Measurements from ENCODE around the gene BEX3. TPM values are rescaled to one million over a fixed set of nuclear protein-coding genes. Genes with fewer than 3 reads are reported as not detected.
A peak's percentile ranks its signal among the peaks of the same experiment; 100 is the strongest.
"Not testable (repeated sequence)": the region's sequence is repeated elsewhere in the genome, so short reads cannot be mapped to it uniquely, and the experiment has no call there.

Gene BEX3
- total RNA-seq, result 100 to 1,000 TPM; 147 to 168 TPM
- long read RNA-seq, transcript BEX3-201 (3 exons, 921 nt), result major isoform, 14 of 19 reads
- long read RNA-seq, partial matches to known transcripts, result 1 of 19 reads
- long read RNA-seq, other reads (novel, unspliced or antisense), result 2 of 19 reads

DNA sequence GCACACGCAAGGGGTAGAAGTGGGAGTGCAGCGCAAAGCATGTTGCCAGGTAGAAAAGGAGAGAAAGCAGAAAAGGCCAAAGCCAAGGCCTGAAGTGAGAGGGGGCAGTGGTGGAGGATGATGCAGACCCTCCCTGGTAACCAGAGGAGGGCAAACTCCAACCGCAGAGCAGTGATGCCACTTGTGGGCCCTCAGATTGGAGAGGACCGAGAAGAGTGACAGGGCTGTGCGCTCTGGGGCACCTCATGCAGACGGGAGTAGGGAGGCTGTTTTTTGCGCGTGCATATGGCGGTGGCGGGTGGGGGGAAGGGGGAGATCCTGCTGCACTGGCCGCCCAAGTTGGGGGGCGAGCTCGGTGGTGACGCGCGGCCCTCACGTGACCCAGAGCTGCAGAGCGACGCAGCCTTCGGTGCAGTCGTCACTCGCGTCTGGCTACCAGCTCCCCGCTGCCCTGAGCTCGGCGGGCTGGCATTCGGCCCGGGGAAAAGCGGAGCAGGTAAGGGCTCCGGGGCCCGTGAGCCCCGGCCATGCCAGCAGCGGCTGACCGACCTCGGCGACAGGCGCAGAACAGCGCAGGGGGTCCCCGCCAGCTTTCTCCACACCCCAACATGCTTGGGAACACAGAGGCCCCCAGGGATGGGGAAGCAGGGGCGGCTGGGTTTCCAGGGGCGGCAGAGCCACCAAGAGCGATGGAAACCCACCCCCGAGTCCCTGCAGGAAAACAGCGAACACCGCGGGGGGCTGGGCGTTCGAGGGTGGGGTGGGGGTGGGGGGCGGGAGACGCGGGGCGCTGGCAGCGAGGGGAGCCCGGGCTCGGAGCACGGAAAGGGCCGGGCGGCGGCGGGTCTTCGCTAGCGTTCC, at the start of gene BEX3:
Gene BEX3, plus strand, starts transcription at position 421 of the 861 bp plus-strand sequence. CDS start 984 bp downstream, outside the sequence.
- intact Hi-C loops (cut with DNase I), result no loop called here
- DNase-seq (peak; percentile 66), ATAC-seq (peak; percentile 93 to 94)

DNA sequence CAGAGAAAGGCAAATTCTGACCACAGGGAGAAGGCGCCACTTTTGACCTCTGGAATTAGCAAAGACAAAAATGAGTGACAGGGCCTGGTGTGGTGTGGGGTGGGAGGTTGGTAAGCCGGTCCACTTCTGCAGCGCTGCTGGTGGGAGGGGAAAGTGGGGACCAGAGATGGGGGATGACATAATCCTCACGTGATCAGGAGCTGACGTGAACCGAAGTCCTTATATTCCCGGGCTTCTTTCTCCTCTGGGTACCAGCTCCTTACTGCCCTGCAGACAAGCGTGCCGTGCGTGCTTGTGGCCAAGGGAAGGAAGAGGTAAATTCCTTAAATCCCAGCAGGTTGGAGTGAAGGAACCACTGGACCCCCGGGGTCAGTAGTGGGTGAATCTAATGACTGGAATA, 46.3 kb upstream of the BEX3 start, which contains the start of gene TCEAL7:
Gene TCEAL7, plus strand, starts transcription at position 249 of the 400 bp plus-strand sequence. CDS start 1,165 bp downstream, outside the sequence.
- DNase-seq (no peak), ATAC-seq (peak; percentile 79 to 89)
- intact Hi-C loops (cut with DNase I), result no loop called here

DNA sequence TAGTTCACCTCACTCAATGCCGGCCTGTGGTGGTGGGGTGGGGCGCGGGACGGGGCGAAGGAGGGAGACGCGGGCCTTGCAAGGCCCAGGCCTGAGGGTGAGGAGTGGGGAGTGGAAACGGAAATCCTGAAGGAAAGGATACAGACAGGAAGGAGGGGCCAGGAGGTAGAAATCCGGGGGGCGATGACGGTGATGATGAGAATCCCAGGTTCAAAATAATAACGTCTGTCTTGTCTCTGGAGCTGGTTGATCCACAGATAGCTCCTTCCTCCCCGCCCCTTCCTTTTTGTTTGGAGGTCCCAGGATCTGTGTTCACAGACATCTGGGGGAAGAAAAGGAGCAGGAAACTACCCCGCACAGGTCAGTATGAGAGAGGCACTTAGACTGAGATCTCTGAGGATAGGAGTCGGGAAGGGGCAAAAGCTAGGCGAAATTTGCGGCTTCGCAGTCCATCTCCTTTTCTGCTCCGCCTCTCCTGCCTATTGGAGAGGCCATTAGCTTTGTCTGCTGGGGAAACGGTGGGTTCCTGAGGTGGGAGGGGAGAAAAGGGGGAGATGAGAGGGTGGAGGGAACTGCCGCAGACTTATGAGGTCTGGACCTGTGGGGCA, 45.6 kb upstream of the BEX3 start:
- DNase-seq (no peak), ATAC-seq (peak in 1 of 2 donors; percentile 70)
- intact Hi-C loops (cut with DNase I), result no loop called here

DNA sequence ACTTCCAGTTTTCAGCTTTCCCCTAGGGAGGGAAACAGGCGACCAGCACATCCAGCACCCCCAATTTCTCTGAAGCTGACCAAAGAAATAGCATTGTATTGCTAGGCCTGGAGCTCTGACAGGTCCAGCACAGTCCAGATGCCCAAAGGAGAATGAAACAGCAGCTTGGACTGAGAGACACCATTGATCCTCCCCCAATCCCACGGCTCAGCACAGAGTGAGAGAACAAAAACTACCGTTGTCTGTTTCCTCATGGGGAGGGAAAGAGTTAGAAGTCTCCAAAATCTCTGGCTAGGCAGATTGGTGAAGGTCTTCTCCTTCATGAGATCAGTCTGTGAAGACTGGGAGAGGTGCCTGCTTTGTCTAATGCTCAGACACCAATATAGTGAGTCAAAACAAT, 37.7 kb upstream of the BEX3 start:
- intact Hi-C loops (cut with DNase I), result no loop called here
- DNase-seq (no peak), ATAC-seq (no peak)

DNA sequence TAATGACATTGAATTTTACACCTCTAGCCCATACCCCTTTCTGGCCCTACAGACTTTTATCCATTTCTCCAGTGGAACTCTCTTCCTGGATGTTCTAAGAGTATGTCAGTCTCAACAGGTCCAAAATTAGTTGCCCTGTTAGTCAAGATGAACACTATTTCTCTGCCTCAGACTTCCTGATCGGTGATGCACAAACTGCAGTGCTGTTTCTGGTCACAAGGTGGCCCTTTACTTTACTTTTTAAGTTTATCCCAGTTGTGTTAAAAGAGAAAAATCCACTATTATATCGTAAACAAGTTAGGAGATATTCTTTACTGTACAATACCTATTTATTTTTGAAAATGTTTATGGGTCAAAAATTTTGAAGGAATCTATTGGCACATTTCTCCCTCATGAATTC, 33.2 kb upstream of the BEX3 start:
- intact Hi-C loops (cut with DNase I), result loop anchor here (1.0 to 5.0 kb wide), 2 partner anchors 119 to 121 kb away; no protein-coding TSS in a partner anchor
- ATAC-seq (no peak), DNase-seq (no peak)

DNA sequence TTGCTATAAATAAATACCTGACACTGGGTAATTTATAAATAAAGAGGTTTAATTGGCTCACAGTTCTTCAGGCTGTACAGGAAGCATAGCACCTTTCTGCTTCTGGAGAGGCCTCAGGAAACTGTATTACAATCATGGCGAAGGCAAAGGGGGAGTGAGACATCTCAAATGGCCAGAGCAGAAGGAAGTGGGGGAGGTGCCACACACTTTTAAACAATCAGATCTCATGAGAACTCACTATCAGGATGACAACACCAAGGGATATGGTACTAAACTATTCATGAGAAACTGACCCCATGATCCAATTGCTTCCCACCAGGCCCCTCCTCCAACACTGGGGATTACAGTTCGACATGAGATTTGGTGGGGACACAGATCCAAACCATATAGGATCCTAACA, 31.7 kb upstream of the BEX3 start:
- DNase-seq (no peak), ATAC-seq (no peak)
- intact Hi-C loops (cut with DNase I), result loop anchor here in 1 of 2 donors (5.0 kb wide), 1 partner anchor 118 kb away; no protein-coding TSS in a partner anchor

DNA sequence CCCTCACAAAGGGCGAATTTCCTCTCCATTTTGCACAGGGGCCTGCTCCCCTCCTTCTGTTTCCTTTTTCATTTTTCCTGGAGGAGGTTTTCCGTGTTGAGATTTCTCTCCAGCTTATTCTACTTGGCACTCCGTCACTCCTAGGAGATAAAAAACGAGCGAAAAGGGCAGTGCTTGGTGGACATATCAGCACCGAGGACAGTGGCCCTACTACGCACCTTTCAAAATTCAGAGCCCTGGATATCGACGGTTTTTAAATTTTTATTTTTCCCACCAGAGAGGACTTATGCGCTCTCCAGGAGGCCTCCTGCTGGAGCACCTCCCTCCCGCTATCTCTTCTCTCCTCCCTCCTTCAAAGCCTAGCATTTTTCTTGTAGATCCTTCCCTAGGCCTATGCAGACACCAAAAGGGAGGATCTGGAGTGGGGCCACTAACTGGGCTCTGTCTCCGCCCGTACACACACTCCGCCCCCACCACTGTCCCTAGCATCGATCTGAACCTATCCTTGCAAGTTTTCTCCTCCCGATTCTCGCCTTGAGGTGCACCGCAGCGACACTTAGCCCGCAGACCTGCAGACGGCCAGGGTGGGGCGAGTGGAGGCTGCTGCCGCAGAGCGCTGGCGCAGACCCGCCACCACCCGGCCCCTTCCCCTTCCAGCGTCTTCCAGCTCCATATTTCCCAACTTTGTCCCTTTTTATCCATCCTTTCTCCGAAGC, 28.5 kb upstream of the BEX3 start:
- DNase-seq (no peak), ATAC-seq (no peak)
- intact Hi-C loops (cut with DNase I), result no loop called here

DNA sequence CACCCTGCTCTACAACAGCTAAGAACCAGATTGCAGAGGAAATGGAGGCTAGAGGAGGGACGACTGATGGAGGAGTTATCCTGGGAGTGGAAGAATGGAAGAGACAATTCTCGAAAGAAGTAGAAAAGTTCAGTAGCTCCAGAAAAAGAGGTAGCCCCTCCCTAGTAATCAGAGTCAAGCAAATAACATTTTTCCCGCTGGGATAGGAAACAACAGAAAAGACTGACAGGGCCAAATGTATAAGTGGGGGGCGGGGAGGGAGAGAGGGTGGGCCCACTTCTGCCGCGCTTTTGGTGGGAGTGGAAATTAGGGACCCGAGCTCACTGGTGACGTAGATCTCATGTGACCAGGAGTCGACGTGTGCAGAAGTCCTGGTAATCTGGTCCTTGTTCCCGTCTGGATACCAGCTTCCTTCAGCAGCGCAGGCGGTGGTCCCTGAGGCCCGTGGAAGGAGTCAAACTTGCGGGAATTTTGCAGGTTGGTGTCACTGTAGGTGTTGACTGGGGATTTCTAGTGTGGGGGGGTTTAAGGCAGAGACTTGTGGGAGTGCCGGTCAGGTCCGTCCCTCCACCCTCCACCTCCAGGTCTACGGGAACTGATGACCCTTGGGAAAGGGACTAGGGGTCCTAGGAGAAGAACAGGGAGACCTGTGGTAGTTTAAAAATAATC, 20.1 kb upstream of the BEX3 start, which contains the start of gene TCEAL9:
Gene TCEAL9, plus strand, starts transcription at position 377 of the 669 bp plus-strand sequence. CDS start 1,179 bp downstream, outside the sequence.
- DNase-seq (peak; percentile 65), ATAC-seq (peak; percentile 95 to 98)
- intact Hi-C loops (cut with DNase I), result no loop called here

DNA sequence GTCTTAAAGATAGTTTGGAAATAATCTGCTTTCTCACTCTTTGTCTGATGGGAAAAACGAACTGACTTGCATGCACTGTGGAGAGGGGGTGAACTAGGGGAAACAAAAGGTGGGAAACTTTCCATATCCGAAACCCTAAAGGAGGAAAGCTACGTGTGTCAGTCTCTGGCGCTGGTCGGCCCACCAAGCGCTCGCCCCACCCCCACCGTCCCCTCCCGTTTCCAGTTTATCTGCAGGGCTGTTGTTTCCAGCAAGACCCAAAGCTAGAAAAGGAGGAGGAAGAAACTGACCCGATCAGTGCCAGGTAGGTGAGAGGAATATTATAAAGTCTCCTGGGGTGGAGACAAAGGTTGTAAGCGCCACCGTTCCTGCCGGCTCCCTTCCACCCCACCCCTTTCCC, 19.5 kb upstream of the BEX3 start:
- ATAC-seq (peak; percentile 79 to 80), DNase-seq (peak; percentile 32)
- intact Hi-C loops (cut with DNase I), result no loop called here

DNA sequence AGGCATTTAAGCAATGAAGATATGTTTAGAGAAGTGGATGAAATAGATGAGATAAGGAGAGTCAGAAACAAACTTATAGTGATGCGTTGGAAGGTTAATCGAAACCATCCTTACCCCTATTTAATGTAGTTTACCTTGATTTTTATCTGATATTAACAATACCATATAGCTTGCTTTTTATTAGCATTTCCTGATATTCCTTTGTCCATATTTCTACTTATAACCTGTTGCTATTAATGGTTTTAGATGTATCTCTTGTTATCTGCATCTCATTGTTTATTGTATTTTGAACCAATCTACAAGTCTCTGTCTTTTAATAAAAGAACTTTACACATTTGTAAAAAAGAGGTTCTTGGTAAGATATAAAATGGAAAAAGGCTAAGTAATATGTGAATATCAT, 18.5 kb upstream of the BEX3 start:
- intact Hi-C loops (cut with DNase I), result no loop called here
- ATAC-seq (no peak), DNase-seq (no peak)

DNA sequence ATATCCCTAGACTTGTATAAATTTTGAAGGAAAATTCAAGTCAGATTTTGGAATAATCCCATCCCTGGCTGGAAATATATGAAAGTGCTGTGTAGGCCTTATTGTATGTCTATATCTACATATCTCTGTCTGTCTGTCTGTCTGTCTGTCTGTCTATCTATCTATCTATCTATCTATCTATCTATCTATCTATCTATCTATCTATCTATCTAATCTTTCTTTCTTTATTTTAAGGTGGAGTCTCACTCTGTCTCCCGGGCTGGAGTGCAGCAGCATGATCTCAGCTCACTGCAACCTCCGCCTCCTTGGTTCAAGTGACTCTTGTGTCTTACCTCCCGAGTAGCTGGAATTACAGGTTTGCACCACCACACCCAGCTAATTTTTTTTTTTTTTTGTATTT, 16.7 kb upstream of the BEX3 start:
- DNase-seq; intact Hi-C loops (cut with DNase I); ATAC-seq: not testable (repeated sequence)

DNA sequence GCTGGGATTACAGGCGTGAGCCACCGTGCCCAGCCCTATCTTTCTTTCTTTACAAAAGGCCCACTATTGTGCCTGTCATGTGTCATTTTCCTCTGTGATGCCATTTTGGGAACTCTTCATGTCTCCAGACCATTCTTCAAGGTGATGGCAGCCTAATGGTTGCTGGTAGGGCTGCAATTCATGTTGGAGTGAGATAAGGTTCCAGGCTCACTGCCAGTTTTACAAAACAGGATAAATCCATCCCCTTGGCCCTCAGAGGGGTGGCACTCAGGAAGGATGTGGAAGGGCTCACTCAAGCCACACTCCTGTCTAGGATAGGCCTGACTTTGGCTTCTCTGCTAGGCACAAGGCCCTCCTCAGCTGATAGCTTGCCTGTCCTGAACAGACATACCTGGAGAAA, 16.2 kb upstream of the BEX3 start:
- DNase-seq, result no peak
- peak in 1 of 2 donors; percentile 21 for ATAC-seq
- intact Hi-C loops (cut with DNase I), result no loop called here

DNA sequence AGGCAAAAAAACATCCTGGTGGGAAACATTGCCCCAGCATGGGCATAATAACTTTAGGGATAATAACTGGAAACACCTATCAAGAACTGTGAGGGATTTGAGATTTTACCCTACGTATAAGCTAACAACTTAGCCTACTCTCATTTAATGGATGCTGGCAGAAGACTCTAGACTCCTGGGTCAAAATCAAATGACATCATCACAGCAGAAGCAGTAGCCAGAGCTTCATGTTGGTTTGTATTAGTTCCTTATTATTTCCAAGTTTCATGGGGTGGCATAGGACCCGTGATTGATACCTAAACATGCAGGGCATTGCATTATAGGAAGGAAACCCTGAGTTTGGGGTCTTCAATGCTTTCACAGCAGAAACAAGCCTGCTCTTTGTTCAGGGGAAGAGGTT, 15.4 kb upstream of the BEX3 start:
- ATAC-seq, result no peak
- intact Hi-C loops (cut with DNase I), result no loop called here
- no peak for DNase-seq

DNA sequence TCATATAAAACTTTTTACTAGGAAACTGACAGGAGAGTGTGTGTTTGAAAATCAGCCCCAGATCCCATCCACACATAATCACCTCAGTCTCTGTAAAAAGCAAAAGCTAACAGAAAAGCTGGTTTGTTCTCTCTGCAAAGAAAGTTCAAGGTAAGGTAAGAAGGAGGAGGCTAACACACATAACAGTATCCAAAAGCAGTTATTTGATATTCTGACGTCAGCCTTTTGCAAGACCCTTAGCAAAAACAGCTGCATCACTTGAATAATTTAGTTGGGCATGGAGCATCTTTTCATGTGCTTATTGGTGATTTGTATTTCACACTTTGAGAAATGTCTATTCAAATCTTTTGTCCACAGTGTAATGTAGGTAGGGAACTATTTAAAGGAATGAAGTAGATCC, 14.5 kb upstream of the BEX3 start:
- no peak for DNase-seq
- intact Hi-C loops (cut with DNase I), result no loop called here
- ATAC-seq, result no peak

DNA sequence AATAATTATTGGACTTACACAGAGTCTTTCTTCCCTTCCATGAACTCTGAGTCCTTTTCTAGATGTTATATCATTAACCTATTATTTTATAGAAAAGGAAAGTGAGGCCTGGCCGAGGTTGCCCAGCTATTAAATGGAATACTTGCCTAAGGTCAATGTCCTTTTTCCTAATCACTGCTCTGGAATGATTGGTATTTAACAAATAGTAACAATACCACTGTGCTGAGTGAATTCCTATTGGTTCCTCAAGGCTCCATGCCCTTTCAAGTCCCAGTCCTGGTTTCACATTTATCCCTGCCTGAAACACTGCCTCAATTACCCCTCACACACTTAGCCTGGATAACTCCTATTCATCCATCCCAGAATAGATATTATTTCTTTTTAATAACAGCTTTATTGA, 13.9 kb upstream of the BEX3 start:
- ATAC-seq, result no peak
- intact Hi-C loops (cut with DNase I), result no loop called here
- no peak for DNase-seq

DNA sequence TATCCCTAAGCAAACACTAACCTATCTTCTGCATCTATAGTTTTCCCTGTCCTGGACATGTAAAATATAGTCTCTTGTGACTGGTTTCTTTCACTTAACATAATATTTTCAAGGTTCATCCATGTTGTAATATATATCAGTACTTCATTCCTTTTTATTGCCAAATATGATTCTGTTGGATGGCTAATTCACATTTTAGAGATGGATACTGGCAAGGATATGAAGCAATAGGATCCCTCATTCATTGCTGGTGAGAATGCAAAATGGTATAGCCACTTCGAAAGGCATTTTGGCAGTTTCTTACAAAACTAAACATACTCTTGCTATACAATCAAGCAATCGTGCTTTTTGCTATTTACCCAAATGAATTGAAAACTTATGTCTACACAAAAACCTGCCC, 13.3 kb upstream of the BEX3 start:
- ATAC-seq (no peak), DNase-seq (no peak)
- intact Hi-C loops (cut with DNase I), result no loop called here

DNA sequence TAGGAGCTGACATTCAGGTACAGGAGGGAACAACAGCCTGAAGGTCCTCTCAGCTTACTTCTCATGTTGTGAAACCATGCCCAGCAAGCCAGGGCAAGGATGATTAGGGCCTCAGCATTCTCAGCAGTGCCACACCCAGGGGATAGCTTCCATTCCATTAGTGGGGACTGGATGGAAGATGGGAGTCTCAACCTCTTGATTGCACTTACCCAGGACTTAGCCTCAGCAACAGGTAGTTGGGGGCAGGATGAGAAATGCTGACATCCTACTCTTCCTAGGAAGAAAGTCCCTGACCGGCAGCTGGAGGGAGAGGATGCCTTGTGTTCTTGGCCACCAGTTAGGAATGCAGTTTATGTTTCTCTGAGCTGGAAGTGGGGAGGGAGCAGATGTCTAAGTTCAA, 8.8 kb upstream of the BEX3 start:
- intact Hi-C loops (cut with DNase I), result no loop called here
- DNase-seq, result no peak
- ATAC-seq, result no peak

DNA sequence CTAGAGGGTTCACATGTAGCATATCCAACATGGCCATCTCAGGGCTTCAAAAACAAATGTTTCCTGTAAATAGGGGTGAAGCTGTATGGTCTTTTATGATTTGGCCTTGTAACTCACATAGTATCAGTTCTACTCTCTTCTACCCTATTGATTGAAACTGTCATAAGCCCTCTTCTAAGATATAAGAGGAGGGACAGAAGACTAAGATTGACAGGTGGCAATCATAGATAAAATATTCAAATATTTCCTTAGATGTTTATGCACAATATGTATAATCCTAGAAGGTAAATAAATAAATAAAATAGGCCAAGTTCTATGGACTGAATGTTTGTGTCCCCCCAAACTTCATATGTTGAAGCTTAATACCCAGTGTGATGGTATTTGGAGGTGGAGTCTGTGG, 6.9 kb upstream of the BEX3 start:
- DNase-seq (no peak), ATAC-seq (no peak)
- intact Hi-C loops (cut with DNase I), result no loop called here

DNA sequence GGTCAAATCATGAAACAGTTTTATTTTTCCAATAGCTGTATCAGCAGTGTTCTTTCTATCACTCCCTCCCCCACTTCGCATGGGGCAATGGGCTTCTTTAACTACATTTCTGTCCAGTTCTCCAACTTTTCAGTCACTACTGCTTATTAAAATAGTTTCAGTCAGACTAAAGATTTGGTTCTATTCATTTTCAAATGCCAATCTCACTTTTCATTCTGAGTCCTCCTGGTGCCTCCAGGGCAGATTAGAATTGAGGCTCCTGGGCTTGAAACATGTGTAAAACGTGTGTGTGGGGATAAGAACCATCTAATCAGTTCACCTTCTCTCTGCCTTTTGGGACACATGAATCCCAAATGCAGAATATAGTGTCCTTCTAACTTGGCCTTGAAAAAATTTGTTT, 3.5 kb upstream of the BEX3 start:
- DNase-seq (no peak), ATAC-seq (no peak)
- intact Hi-C loops (cut with DNase I), result no loop called here
